Measurements from ENCODE around the gene MFSD6. TPM values are rescaled to one million over a fixed set of nuclear protein-coding genes. Genes with fewer than 3 reads are reported as not detected.

MFSD6 gene
- polyA plus RNA-seq, 1 of the 3 experiments (the other 2 are of a cell fraction) = 15.1 TPM

DNA sequence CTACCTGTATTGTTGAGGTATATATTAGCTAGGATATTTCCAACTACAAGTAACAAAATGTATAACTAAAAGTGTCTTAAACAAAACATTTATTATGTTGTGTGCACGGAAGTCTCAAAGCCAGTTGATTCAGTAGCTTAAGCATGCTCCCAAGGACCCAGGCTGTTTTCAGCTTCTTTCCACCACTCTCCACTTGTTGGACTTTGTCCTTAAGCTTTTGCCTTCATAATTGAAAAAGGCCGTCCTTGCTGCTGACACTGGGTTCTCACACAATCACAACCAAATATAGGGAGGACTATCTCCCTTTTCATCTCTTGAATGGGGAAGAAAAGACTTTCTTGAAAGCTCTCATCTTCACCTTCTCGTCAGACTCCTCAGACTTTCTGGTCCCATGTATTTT is 138.6 kb downstream of the MFSD6 start:
- POLR2A ChIA-PET = no interaction called here
- Histone ChIP-seq H3K27me3 (ENCODE audit: insufficient read depth) (no peaks in the 10 kb centered on the region), H3K9me3 (no peaks in the 10 kb centered on the region), H4K20me1 (ENCODE audit: insufficient read depth) (no peaks in the 10 kb centered on the region), H3K79me2 (ENCODE audit: insufficient read depth) (no peaks in the 10 kb centered on the region), H2AFZ (ENCODE audit: low read depth) (no peak overlapping the region), H3K4me2 (no peak overlapping the region), H3K4me3 (ENCODE audit: low read depth in 2 of 2, low read length in 1 of 2) (no peak overlapping the region), H3K4me1 (ENCODE audit: control insufficient read depth in 1 of 2, insufficient read depth in 2 of 2, low read depth in 1 of 2, low read length in 1 of 2) (no peaks in the 10 kb centered on the region), H3K27ac (ENCODE audit: low read depth in 2 of 2, low read length in 1 of 2) (no peak overlapping the region), H3K9ac (no peak overlapping the region), H3K36me3 (replicated peaks in 1 of 2; ENCODE audit: control insufficient read depth in 1 of 2, insufficient read depth in 2 of 2, low read length in 1 of 2) (no peaks in the 10 kb centered on the region), H3K9me2 (no peaks in the 10 kb centered on the region), H3F3A (replicated peaks; ENCODE audit: insufficient read depth) (peaks cover 11% of the 10 kb centered on the region)
- TF ChIP-seq FOXJ3 (CRISPR knock-in tag; IDR thresholded peaks at IDR 0.05) = no peak
- TF ChIP-seq, protein P1, sequence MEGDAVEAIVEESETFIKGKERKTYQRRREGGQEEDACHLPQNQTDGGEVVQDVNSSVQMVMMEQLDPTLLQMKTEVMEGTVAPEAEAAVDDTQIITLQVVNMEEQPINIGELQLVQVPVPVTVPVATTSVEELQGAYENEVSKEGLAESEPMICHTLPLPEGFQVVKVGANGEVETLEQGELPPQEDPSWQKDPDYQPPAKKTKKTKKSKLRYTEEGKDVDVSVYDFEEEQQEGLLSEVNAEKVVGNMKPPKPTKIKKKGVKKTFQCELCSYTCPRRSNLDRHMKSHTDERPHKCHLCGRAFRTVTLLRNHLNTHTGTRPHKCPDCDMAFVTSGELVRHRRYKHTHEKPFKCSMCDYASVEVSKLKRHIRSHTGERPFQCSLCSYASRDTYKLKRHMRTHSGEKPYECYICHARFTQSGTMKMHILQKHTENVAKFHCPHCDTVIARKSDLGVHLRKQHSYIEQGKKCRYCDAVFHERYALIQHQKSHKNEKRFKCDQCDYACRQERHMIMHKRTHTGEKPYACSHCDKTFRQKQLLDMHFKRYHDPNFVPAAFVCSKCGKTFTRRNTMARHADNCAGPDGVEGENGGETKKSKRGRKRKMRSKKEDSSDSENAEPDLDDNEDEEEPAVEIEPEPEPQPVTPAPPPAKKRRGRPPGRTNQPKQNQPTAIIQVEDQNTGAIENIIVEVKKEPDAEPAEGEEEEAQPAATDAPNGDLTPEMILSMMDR (IDR thresholded peaks at IDR 0.05) = no peak
- TF ChIP-seq TCF12 (IDR thresholded peaks at IDR 0.05) = no peak
- TF ChIP-seq, protein P2, sequence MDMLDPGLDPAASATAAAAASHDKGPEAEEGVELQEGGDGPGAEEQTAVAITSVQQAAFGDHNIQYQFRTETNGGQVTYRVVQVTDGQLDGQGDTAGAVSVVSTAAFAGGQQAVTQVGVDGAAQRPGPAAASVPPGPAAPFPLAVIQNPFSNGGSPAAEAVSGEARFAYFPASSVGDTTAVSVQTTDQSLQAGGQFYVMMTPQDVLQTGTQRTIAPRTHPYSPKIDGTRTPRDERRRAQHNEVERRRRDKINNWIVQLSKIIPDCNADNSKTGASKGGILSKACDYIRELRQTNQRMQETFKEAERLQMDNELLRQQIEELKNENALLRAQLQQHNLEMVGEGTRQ (IDR thresholded peaks at IDR 0.05; ENCODE audit: borderline replicate concordance, low read depth, low read length) = no peak
- TF ChIP-seq GATA2 (CRISPR knock-in tag; IDR thresholded peaks at IDR 0.05) = no peak
- TF ChIP-seq SIN3A (IDR thresholded peaks at IDR 0.05; ENCODE audit: borderline replicate concordance, low read depth, low read length) = no peak
- no peak for DNase-seq
- WGBS (ENCODE audit: low lambda C conversion rate) = 90% methylated on average over 3 of the region's 3 CpGs
- CTCF ChIA-PET = interaction anchor here (1.2 kb wide), 1 partner anchor 30 kb away, joined by 3 read pairs; no protein-coding TSS in a partner anchor

DNA sequence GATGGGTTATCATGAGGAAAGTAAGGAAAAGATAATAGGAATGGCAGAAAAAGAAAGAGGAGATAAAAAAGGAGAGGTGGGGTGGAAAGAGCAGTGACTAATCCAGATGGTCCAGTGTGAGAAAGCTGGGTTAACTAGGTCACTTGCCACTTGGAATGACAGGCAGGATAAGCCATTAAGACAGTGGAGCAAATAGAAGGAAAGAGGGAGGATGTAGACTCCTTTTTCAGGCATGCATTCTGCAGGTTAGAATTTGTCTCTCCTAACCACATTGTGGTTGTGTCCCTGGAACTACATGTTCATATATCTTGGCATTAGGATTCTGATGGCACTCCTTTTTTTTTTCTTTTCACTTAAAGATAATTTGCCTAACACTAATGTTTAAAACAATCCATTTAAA is 139.7 kb downstream of the MFSD6 start:
- H3K36me3 ChIP-seq (replicated peaks in 1 of 2; ENCODE audit: control insufficient read depth in 1 of 2, insufficient read depth in 2 of 2, low read length in 1 of 2) = no peaks in the 10 kb centered on the region
- DNase-seq = no peak
- no peak overlapping the region for H3K4me3 ChIP-seq (ENCODE audit: low read depth in 2 of 2, low read length in 1 of 2)
- no peak overlapping the region for H3K27ac ChIP-seq (ENCODE audit: low read depth in 2 of 2, low read length in 1 of 2)
- no peak overlapping the region for H3K4me2 ChIP-seq
- no peak for TF ChIP-seq POLR2AphosphoS5 (IDR thresholded peaks at IDR 0.05; ENCODE audit: low read depth, low read length)
- no peak for TF ChIP-seq RCOR1 (IDR thresholded peaks at IDR 0.05; ENCODE audit: low read length)
- TF ChIP-seq, protein P3, sequence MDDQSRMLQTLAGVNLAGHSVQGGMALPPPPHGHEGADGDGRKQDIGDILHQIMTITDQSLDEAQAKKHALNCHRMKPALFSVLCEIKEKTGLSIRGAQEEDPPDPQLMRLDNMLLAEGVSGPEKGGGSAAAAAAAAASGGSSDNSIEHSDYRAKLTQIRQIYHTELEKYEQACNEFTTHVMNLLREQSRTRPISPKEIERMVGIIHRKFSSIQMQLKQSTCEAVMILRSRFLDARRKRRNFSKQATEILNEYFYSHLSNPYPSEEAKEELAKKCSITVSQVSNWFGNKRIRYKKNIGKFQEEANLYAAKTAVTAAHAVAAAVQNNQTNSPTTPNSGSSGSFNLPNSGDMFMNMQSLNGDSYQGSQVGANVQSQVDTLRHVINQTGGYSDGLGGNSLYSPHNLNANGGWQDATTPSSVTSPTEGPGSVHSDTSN (IDR thresholded peaks at IDR 0.05) = no peak
- no peak for TF ChIP-seq GABPA (IDR thresholded peaks at IDR 0.05; ENCODE audit: low read depth)
- TF ChIP-seq MXI1 (IDR thresholded peaks at IDR 0.05; ENCODE audit: low read depth, low read length) = no peak
- TF ChIP-seq, protein P4, sequence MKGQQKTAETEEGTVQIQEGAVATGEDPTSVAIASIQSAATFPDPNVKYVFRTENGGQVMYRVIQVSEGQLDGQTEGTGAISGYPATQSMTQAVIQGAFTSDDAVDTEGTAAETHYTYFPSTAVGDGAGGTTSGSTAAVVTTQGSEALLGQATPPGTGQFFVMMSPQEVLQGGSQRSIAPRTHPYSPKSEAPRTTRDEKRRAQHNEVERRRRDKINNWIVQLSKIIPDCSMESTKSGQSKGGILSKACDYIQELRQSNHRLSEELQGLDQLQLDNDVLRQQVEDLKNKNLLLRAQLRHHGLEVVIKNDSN (IDR thresholded peaks at IDR 0.05; ENCODE audit: borderline replicate concordance, low read depth) = no peak
- TF ChIP-seq JUND (IDR thresholded peaks at IDR 0.05) = no peak
- ChIA-PET CTCF (interaction anchor here (1.2 kb wide), 1 partner anchor 29 kb away, joined by 3 read pairs; no protein-coding TSS in a partner anchor), POLR2A (no interaction called here)
- H3K27me3 ChIP-seq (ENCODE audit: insufficient read depth) = no peaks in the 10 kb centered on the region
- no peaks in the 10 kb centered on the region for H3K9me3 ChIP-seq
- no peaks in the 10 kb centered on the region for H3K9me2 ChIP-seq
- H3K79me2 ChIP-seq (ENCODE audit: insufficient read depth) = no peaks in the 10 kb centered on the region
- H3F3A ChIP-seq (replicated peaks; ENCODE audit: insufficient read depth) = peaks cover 11% of the 10 kb centered on the region
- no peak overlapping the region for H3K9ac ChIP-seq
- H4K20me1 ChIP-seq (ENCODE audit: insufficient read depth) = no peaks in the 10 kb centered on the region
- no peaks in the 10 kb centered on the region for H3K4me1 ChIP-seq (ENCODE audit: control insufficient read depth in 1 of 2, insufficient read depth in 2 of 2, low read depth in 1 of 2, low read length in 1 of 2)
- no peak overlapping the region for H2AFZ ChIP-seq (ENCODE audit: low read depth)
